ENCODE results near the gene WEE2. TPM values are rescaled to one million over a fixed set of nuclear protein-coding genes. Genes with fewer than 3 reads are reported as not detected.
"Not testable (repeated sequence)": the region's sequence is repeated elsewhere in the genome, so short reads cannot be mapped to it uniquely, and the experiment has no call there.

Gene WEE2
- total RNA-seq, 1 donor from 2014 or later: 1.9 TPM

DNA sequence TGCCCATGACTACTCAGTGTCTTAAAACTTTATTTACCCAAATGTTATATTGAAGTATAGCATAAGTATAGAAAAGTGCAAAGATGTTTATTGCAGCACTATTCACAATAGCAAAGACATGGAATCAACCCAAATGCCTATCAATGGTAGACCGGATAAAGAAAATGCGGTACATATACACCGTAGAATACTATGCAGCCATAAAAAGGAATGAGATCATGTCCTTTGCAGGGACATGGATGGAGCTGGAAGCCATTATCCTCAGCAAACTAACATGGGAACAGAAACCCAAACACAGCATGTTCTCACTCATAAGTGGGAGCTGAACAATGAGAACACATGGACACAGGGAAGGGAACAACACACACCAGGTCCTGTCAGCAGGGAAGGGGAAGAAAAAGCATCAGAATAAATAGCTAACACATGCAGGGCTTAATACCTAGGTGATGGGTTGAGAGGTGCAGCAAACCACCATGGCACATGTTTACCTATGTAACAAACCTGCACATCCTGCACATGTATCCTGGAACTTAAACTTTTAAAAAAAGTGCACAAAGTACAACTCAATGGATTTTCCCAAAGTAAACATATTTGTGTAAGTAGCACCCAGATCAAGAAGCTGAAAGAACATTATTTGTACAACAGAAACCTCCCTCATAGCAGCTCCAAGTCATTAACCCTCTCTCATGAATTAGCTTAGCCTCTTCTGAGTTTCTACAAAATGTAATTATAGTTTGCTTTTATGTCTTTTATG lies 18.9 kb upstream of the WEE2 start:
- DNase-seq (ENCODE audit: low spot score): not testable (repeated sequence)

- no peak for DNase-seq (ENCODE audit: low spot score)
Observed at GRCh38 chr7:141691540-141691939, 16.6 kb upstream of the WEE2 start.

- DNase-seq (ENCODE audit: low spot score): no peak
Observed at GRCh38 chr7:141691961-141692360, 16.2 kb upstream of the WEE2 start.

DNA sequence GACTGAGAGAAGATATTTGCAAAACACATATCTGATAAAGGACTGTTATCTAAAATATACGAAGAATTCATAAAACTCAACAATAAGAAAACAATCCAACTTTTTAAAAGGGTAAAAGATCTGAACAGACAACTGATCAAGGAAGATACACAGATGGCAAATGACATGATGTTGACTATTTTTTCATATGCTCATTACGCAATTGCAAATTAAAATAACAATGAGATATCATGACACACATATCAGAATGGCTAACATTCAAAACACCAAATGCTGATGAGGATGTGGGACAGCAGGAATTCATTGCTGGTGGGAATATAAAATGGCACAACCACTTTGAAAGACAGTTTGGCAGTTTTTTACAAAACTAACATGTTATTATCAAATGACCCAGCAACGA lies 15.1 kb upstream of the WEE2 start:
- DNase-seq (ENCODE audit: low spot score): no peak

GRCh38 chr7:141695803-141696289 lies 12.3 kb upstream of the WEE2 start:
- no peak for DNase-seq (ENCODE audit: low spot score)

GRCh38 chr7:141696348-141696747 lies 11.8 kb upstream of the WEE2 start:
- no peak for DNase-seq (ENCODE audit: low spot score)

GRCh38 chr7:141697211-141697871 lies 10.8 kb upstream of the WEE2 start:
- DNase-seq (ENCODE audit: low spot score): no peak

DNA sequence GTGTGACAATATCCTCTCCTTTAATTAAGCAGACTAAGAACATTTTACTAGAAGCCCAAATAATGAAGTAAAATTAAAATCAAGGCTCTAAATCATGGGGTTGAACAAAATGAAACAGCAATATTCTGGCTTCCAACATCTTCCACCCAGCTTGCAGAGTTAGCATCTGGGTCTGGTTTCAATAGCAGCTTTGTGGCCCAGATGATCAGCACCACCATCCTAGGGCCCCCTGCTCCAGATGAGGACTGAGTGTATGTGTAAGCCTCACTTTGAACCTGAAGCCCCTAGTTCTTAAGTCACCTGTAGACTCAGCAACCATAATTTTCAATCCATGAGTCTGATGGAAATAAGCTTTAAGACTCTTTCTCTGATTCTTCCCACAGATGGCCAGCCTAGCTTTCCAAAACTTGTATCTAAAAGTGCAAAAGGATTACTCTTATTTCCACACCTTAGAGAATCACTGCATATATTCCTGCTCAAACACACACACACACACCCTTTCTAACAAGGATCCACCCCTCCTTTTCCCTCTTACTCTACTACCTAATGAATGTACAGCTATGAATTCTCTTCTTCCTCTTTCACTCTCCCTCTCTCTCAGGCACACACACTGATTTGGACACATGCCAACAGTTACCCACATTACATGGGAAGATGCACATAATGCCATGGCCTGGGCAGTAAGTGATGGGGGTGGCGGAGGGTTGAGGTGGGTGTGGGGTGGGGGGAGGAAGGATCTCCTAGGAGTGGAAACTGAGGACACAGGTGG lies 9.7 kb upstream of the WEE2 start:
- no peak for DNase-seq (ENCODE audit: low spot score)

DNA sequence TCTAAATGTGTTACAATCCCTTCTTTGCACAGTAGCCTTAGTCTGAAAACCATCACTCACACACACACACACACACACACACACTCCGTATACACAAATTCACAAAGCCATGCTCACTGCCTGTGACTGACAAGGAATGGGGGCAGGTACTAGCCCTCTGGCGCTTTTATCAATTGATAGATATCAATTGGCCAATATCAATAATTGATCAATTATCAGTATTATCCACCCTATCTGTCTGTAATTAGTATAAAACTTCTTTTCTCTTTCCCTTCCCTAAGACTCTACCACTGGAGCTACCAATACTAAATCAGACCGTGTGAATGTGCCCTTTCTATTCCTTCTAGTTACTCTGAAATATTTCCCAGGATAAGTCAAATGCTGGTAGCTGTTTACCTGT lies 8.3 kb upstream of the WEE2 start:
- no peak for DNase-seq (ENCODE audit: low spot score)

DNA sequence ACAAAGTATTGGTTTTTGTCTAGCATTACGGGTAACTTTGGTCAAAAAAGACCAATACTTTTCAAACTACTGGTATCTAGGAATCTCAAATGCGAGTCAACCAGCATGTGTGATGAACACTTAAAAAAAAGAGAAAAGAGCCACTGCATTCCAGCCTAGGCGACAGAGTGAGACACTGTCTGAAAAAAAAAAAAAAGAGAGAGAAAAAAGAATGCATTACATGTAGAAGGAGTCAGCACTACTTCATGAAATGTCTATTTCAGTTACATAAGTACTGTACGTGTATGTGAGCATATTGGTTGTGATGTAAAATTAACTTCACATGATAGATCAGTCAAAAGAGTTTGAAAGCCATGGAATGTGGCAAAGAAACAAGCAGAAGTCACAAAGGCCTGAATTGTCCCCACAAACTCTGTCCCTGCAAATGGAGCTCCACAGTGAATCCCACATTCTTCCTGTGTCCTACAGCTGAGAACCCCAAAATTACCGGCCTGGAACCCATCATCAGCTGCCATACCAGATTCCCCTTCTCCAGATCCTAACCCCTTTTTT lies 7.8 kb upstream of the WEE2 start:
- DNase-seq (ENCODE audit: low spot score): no peak

DNA sequence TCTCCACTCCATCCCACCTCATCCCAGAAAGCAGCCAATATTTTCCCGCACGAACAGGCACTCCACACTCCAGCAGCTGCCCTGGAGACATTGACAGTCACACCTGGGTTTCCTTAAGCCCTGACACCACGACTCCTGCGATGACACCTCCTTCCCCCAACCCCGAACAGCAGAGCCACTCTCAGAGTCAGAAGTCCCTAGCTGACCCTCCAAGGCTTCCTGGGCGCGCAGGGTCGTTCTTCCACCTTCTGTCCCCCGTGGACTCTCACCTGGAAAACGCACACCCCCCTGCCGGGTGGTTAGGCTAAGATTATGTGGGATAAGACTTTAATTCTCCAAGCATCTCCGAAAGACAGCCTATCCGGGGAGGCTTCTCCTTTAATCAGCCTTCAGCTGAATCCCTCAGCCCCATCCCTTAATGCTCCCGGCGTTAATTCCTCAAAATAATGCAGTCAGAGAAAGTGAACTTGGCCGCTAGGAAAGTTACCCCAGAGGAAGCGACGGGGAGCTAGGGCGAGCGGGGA lies 7.2 kb upstream of the WEE2 start:
- peak; percentile 8 for DNase-seq (ENCODE audit: low spot score)

- peak; percentile 43 for DNase-seq (ENCODE audit: low spot score)
Observed at GRCh38 chr7:141701489-141702046, 6.6 kb upstream of the WEE2 start.

GRCh38 chr7:141702047-141702567 lies 6.0 kb upstream of the WEE2 start, which contains the start of gene DENND11:
DENND11 (minus strand) TSS chr7:141702166; CDS start chr7:141702153, 13 bp downstream.
- DNase-seq (ENCODE audit: low spot score): peak; percentile 49

DNA sequence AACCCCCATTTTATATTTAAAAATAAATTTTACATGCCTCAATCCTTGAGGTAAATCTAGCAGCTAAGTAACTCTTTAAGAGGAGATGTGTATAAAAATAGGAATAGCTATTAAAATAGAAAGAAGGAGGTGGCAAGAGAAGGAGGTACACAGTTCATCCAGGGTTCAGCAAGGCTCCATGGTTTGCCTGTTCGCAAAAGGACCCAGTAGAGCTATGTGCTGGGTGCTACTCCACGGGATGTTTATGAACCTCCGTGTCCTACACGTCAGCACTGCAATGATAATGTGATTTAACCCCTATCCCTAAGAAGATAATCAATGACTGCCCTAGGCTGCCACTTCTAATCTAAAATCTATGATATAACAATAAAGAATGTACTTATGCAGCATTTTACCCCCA lies 5.3 kb upstream of the WEE2 start:
- DNase-seq (ENCODE audit: low spot score): no peak

GRCh38 chr7:141704112-141704511 lies 4.0 kb upstream of the WEE2 start:
- no peak for DNase-seq (ENCODE audit: low spot score)

DNA sequence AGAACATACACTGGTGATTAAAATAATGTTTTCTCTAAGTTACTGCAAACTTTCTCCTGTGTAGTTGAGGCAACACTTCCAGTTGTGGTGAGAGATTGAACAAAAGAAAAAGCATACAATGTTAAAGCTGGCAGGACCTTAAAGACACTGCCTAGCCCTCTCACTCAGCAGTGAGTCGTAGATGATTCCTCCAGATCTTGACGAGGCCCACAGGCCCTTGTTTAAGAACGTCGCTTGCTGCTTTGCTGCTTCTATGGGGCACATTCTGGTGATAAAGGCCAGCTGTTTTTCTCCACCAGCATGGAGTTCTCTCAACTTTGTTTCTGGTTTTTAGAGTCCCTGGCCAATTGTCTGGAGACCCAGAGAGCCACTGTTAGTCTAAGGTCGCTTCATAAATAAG lies 3.4 kb upstream of the WEE2 start:
- no peak for DNase-seq (ENCODE audit: low spot score)

GRCh38 chr7:141706239-141707064 lies 1.7 kb upstream of the WEE2 start:
- no peak for DNase-seq (ENCODE audit: low spot score)

GRCh38 chr7:141709318-141709717 lies 1.2 kb downstream of the WEE2 start:
- DNase-seq (ENCODE audit: low spot score): no peak

GRCh38 chr7:141709749-141710148 lies 1.6 kb downstream of the WEE2 start:
- DNase-seq (ENCODE audit: low spot score): no peak

DNA sequence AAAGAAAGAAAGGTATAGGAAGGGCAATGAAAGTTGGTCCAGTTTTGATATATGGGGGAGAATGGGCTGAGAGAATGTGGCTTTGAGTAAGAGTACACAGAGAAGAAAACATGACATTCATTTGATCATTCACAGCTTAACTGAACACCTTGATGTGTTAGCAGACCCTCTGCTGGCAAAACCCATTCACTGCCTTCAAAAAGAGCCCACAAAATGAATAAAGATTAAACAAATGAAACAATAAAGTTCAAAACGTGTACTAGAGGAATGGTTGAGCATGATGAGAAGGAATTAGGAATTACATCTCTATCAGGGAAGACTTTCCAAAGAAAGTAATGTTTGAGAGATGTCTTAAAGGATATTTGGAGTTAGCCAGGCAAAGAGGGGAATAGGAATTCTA lies 2.1 kb downstream of the WEE2 start:
- DNase-seq (ENCODE audit: low spot score): no peak
